Measurements from ENCODE around the gene FGFRL1.
A peak's percentile ranks its signal among the peaks of the same experiment; 100 is the strongest.

FGFRL1 gene

GRCh38 chr4:1006856-1007255, 4.6 kb upstream of the FGFRL1 start:
- no peak for DNase-seq (ENCODE audit: low spot score)

- no peak for DNase-seq (ENCODE audit: low spot score)
These were observed 2.4 kb upstream of the FGFRL1 start for GRCh38 chr4:1008840-1009541.

GRCh38 chr4:1009542-1010394, 1.7 kb upstream of the FGFRL1 start:
- peak; percentile 94 for DNase-seq (ENCODE audit: low spot score)

- DNase-seq (ENCODE audit: low spot score), result peak; percentile 87
These were observed 918 bp upstream of the FGFRL1 start for GRCh38 chr4:1010395-1011021.

- no peak for DNase-seq (ENCODE audit: low spot score)
These were observed 224 bp downstream of the FGFRL1 start for GRCh38 chr4:1011666-1012033.

- peak; percentile 56 for DNase-seq (ENCODE audit: low spot score)
These were observed 761 bp downstream of the FGFRL1 start for GRCh38 chr4:1012034-1012739.

- DNase-seq (ENCODE audit: low spot score), result no peak
These were observed 2.0 kb downstream of the FGFRL1 start for GRCh38 chr4:1013225-1014073.

- no peak for DNase-seq (ENCODE audit: low spot score)
These were observed 3.1 kb downstream of the FGFRL1 start for GRCh38 chr4:1014291-1015167.

GRCh38 chr4:1015179-1015578, 3.8 kb downstream of the FGFRL1 start:
- no peak for DNase-seq (ENCODE audit: low spot score)

- no peak for DNase-seq (ENCODE audit: low spot score)
These were observed 4.3 kb downstream of the FGFRL1 start for GRCh38 chr4:1015746-1016145.

- no peak for DNase-seq (ENCODE audit: low spot score)
These were observed 5.8 kb downstream of the FGFRL1 start for GRCh38 chr4:1017211-1017610.

- no peak for DNase-seq (ENCODE audit: low spot score)
These were observed 6.3 kb downstream of the FGFRL1 start for GRCh38 chr4:1017706-1018105.

GRCh38 chr4:1018147-1019020, 7.0 kb downstream of the FGFRL1 start:
- no peak for DNase-seq (ENCODE audit: low spot score)

- no peak for DNase-seq (ENCODE audit: low spot score)
These were observed 7.9 kb downstream of the FGFRL1 start for GRCh38 chr4:1019320-1019719.

GRCh38 chr4:1019729-1020470, 8.5 kb downstream of the FGFRL1 start:
- no peak for DNase-seq (ENCODE audit: low spot score)

- no peak for DNase-seq (ENCODE audit: low spot score)
These were observed 10.1 kb downstream of the FGFRL1 start for GRCh38 chr4:1021386-1022050.

- no peak for DNase-seq (ENCODE audit: low spot score)
These were observed 10.8 kb downstream of the FGFRL1 start for GRCh38 chr4:1022051-1022738.

- DNase-seq (ENCODE audit: low spot score), result no peak
These were observed 11.3 kb downstream of the FGFRL1 start for GRCh38 chr4:1022739-1023066.
